ENCODE measurements around the gene SLC4A7. TPM values are rescaled to one million over a fixed set of nuclear protein-coding genes. Genes with fewer than 3 reads are reported as not detected.
A peak's percentile ranks its signal among the peaks of the same experiment; 100 is the strongest.
"Not testable (repeated sequence)": the region's sequence is repeated elsewhere in the genome, so short reads cannot be mapped to it uniquely, and the experiment has no call there.

The SLC4A7 gene
- total RNA-seq (10 to 100 TPM; 47.4 to 66.4 (median 55.5) TPM), total RNA-seq (80.6 to 257 (median 130) reads per million in 29 experiments)
- total RNA-seq (2013), result 102 TPM

DNA sequence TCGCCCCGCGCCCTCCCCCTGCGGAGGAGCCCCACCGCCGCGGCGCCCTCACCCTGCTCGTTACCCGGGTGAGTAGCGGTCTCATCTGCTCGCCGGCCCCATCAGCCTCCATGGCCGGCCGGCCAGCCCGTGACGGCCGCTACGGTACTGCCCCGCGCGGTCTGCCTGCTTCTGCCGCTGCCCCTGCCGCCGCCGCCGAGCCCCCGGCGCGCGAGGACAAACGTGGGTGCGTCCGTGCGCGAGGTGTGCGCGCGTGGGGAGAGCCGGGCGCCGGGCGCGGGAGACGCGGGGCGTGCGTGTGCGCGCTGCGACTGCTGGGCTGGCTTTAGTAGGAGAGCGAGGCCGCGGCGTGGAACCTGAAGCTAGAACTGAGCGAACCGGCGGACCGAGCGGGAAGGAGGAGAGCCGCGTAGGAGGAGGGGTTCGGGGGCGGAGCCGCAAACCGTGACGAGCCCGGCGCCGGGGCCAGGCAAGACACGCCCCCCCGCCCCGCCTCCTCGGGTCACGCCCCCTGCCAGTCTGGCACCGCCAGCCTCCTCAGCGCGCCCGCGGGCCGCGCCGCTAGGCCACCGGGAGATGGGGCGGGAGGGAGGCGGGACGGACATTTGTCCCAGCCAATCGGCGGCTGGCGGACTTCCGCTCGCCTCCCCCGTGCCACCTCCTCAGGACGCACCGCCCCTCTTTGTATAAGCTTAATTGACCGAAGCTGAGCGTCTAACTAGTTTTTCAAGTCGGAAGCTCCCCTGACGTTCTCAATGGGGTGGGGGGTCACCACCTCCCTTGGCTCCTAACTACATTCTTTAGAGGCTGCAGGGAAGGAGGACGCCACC, at the start of gene SLC4A7:
TSS of gene SLC4A7 (minus strand) at position 370 of the 830 bp plus-strand sequence. CDS start at position 112, 258 bp downstream.
- peak within 1 kb of the TSS; percentile 96 to 97 for H3K27ac Mint-ChIP-seq
- H3K4me3 Mint-ChIP-seq, result peak within 1 kb of the TSS; percentile 99 to 100 (median 100)
- ChIA-PET CTCF (interaction anchor here (0.5 to 1.5 kb wide), 9 partner anchors 13 to 244 kb away, joined by 3 to 6 read pairs (median 3); no protein-coding TSS in a partner anchor), POLR2A (interaction anchor here (0.6 to 1.0 kb wide), 6 partner anchors 9 to 147 kb away, joined by 3 to 4 read pairs (median 4); no protein-coding TSS in a partner anchor)
- Histone ChIP-seq H3K4me3 (ENCODE audit: control insufficient read depth in 1 of 2, extremely low read depth in 1 of 2, low read length in 1 of 2) (peak within 1 kb of the TSS; percentile 85 to 97), H3K36me3 (ENCODE audit: control insufficient read depth in 2 of 2, extremely low read depth in 1 of 2, insufficient read depth in 1 of 2, low read length in 1 of 2) (no peaks in the 10 kb centered on the region), H3K9me3 (no peaks in the 10 kb centered on the region), H3K4me1 (ENCODE audit: control insufficient read depth in 1 of 2, extremely low read depth in 1 of 2, insufficient read depth in 2 of 2, low read length in 2 of 2) (peaks cover 27 to 33% of the 10 kb centered on the region in 2 experiments), H3K27me3 (replicated peaks in 1 of 2; ENCODE audit: control insufficient read depth in 2 of 2, extremely low read depth in 1 of 2, insufficient read depth in 2 of 2, low read length in 1 of 2) (no peaks in the 10 kb centered on the region), H3K27ac (ENCODE audit: low read length) (peak within 1 kb of the TSS; percentile 71)
- peaks cover 41 to 43% (median 42%) of the 10 kb centered on the region in 3 donors for H3K4me1 Mint-ChIP-seq
- ATAC-seq (replicated peaks in 1 of 4), result peak; percentile 86 to 92 (median 88)
- H3K36me3 Mint-ChIP-seq, result no peaks in the 10 kb centered on the region
- under 1% methylated on average over 88 of the region's 100 CpGs for WGBS (ENCODE audit: insufficient coverage)
- DNase-seq, result peak; percentile 93 to 100 (median 97)
- no peaks in the 10 kb centered on the region for H3K27me3 Mint-ChIP-seq
- H3K9me3 Mint-ChIP-seq, result no peaks in the 10 kb centered on the region

DNA sequence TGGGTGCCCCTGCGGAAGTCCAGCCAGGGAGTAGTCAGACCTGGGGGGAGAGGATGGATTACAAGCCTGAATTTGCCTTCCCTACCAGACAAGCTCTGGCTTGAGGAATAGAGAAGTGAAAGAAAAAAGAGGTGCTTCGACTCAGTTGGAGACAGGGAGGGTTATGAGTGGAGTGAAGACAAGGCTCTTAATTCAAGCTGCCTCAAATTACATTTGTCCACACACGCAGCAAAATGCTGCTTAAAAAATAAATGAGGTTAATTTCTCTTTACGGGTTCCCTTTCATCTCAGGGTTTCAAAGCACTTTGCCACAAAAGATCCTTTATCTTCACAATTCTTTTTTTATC, 49.0 kb upstream of the SLC4A7 start:
- no peak for DNase-seq
- no peak for ATAC-seq (replicated peaks in 1 of 4)
- WGBS (ENCODE audit: insufficient coverage), result no CpG with 5 or more reads among the region's 4 CpGs
- H3K9me3 Mint-ChIP-seq, result no peaks in the 10 kb centered on the region
- no peaks in the 10 kb centered on the region for H3K36me3 Mint-ChIP-seq
- no peak overlapping the region for H3K4me3 ChIP-seq (ENCODE audit: control insufficient read depth in 1 of 2, extremely low read depth in 1 of 2, low read length in 1 of 2)
- H3K9me3 ChIP-seq, result no peaks in the 10 kb centered on the region
- H3K4me3 Mint-ChIP-seq, result peak overlapping the region in 1 of 3 donors; percentile 47
- peaks cover 17 to 27% (median 18%) of the 10 kb centered on the region in 3 donors for H3K4me1 Mint-ChIP-seq
- H3K27ac Mint-ChIP-seq, result peak overlapping the region; percentile 90 to 98
- H3K27me3 ChIP-seq (replicated peaks in 1 of 2; ENCODE audit: control insufficient read depth in 2 of 2, extremely low read depth in 1 of 2, insufficient read depth in 2 of 2, low read length in 1 of 2), result no peaks in the 10 kb centered on the region
- peak overlapping the region; percentile 75 for H3K27ac ChIP-seq (ENCODE audit: low read length)
- H3K27me3 Mint-ChIP-seq, result no peaks in the 10 kb centered on the region
- peaks cover 0 to 17% of the 10 kb centered on the region in 2 experiments for H3K4me1 ChIP-seq (ENCODE audit: control insufficient read depth in 1 of 2, extremely low read depth in 1 of 2, insufficient read depth in 2 of 2, low read length in 2 of 2)
- no peaks in the 10 kb centered on the region for H3K36me3 ChIP-seq (ENCODE audit: control insufficient read depth in 2 of 2, extremely low read depth in 1 of 2, insufficient read depth in 1 of 2, low read length in 1 of 2)
- ChIA-PET POLR2A (no interaction called here), CTCF (no interaction called here)

DNA sequence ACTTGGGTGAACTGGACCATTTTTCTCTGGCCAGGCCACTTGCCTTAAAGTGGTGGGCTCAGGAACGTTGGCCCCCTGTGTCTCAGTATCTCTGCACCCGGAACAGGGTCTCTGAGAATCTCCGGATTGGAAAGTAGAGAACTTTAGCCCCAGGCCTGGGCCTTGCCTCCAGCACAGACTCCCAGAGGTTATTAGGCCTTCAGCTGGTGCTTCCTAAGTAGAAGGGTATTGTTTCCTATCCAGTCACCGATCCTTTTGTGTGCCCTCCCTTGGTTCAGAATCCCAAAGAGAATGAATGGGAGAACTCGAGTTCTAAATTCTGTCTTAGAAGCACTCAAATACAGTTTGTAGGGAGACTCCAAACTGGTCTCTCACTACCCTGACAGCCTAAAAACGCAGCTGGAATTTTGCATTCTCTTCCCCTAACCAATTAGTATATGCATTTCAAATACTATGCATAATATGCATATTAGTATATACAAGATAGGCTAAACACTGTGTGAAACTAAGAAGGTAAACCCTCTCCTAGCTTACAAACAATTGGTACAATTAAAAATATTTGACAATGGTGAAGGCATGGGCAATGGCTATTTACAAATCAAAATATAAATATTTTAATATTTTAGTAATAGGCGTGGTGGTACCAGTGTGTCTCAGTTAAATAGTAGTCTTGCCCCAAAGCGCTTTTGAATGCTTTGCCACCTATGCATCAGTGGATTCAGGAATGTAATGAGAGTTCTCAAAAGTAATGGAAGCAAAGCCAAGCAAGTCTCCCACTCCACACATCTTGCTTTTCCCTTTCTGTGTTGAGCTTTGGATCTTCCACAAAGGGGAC, 48.5 kb upstream of the SLC4A7 start:
- no peaks in the 10 kb centered on the region for H3K27me3 Mint-ChIP-seq
- 95% methylated on average over 3 of the region's 8 CpGs for WGBS (ENCODE audit: insufficient coverage)
- peaks cover 17 to 27% (median 18%) of the 10 kb centered on the region in 3 donors for H3K4me1 Mint-ChIP-seq
- CTCF ChIA-PET, result no interaction called here
- no peaks in the 10 kb centered on the region for H3K9me3 ChIP-seq
- ATAC-seq (replicated peaks in 1 of 4) (no peak), DNase-seq (no peak)
- H3K27me3 ChIP-seq (replicated peaks in 1 of 2; ENCODE audit: control insufficient read depth in 2 of 2, extremely low read depth in 1 of 2, insufficient read depth in 2 of 2, low read length in 1 of 2), result no peaks in the 10 kb centered on the region
- peaks cover 0 to 17% of the 10 kb centered on the region in 2 experiments for H3K4me1 ChIP-seq (ENCODE audit: control insufficient read depth in 1 of 2, extremely low read depth in 1 of 2, insufficient read depth in 2 of 2, low read length in 2 of 2)
- no peaks in the 10 kb centered on the region for H3K9me3 Mint-ChIP-seq
- H3K27ac ChIP-seq (ENCODE audit: low read length), result peak overlapping the region; percentile 75
- peak overlapping the region; percentile 90 to 98 for H3K27ac Mint-ChIP-seq
- H3K36me3 ChIP-seq (ENCODE audit: control insufficient read depth in 2 of 2, extremely low read depth in 1 of 2, insufficient read depth in 1 of 2, low read length in 1 of 2), result no peaks in the 10 kb centered on the region
- H3K4me3 ChIP-seq (ENCODE audit: control insufficient read depth in 1 of 2, extremely low read depth in 1 of 2, low read length in 1 of 2), result no peak overlapping the region
- H3K36me3 Mint-ChIP-seq, result no peaks in the 10 kb centered on the region
- H3K4me3 Mint-ChIP-seq, result no peak overlapping the region
- POLR2A ChIA-PET, result no interaction called here

DNA sequence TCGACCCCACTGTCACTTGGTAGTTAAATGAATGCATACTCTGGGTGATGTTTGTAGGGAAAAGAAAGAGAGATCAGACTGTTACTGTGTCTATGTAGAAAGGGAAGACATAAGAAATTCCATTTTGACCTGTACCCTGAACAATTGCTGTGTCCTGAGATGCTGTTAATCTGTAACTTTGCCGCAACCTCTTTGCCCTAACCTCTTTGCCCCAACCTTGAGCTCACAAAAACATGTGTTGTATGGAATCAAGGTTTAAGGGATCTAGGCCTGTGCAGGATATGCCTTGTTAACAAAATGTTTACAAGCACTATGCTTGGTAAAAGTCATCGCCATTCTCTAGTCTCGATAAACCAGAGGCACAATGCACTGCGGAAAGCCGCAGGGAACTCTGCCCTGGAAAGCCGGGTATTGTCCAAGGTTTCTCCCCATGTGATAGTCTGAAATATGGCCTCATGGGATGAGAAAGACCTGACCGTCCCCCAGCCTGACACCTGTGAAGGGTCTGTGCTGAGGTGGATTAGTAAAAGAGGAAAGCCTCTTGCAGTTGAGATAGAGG, 47.1 kb upstream of the SLC4A7 start:
- H3K27ac ChIP-seq (ENCODE audit: low read length); DNase-seq; CTCF ChIA-PET; H3K27me3 ChIP-seq (replicated peaks in 1 of 2; ENCODE audit: control insufficient read depth in 2 of 2, extremely low read depth in 1 of 2, insufficient read depth in 2 of 2, low read length in 1 of 2); H3K27me3 Mint-ChIP-seq; POLR2A ChIA-PET; H3K9me3 Mint-ChIP-seq; H3K36me3 ChIP-seq (ENCODE audit: control insufficient read depth in 2 of 2, extremely low read depth in 1 of 2, insufficient read depth in 1 of 2, low read length in 1 of 2); H3K36me3 Mint-ChIP-seq; ATAC-seq (replicated peaks in 1 of 4); H3K4me3 Mint-ChIP-seq; H3K9me3 ChIP-seq; H3K4me3 ChIP-seq (ENCODE audit: control insufficient read depth in 1 of 2, extremely low read depth in 1 of 2, low read length in 1 of 2): not testable (repeated sequence)
- peak overlapping the region in 1 of 2 donors; percentile 47 for H3K27ac Mint-ChIP-seq
- 90% methylated on average over 6 of the region's 8 CpGs for WGBS (ENCODE audit: insufficient coverage)
- peaks cover 17 to 30% (median 20%) of the 10 kb centered on the region in 3 donors for H3K4me1 Mint-ChIP-seq
- peaks cover 0 to 21% of the 10 kb centered on the region in 2 experiments for H3K4me1 ChIP-seq (ENCODE audit: control insufficient read depth in 1 of 2, extremely low read depth in 1 of 2, insufficient read depth in 2 of 2, low read length in 2 of 2)

DNA sequence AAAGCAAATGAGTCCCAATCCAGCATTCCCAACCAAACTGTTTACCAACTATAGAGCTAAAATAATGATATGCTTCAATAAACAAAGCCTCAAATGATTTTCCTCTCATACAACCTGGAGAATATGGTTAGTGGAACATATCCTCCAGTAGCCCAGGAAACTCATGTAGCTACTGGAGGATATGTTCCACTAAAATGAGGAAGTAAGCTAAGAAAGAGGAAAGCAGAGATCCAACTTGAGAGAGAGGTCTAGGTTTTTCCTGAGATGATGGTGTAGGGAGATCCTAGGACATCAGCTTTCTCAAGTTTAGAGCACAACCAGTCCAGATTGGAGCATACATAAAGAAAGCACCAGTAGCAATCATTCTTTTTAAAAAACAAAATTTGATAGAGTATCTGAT, 44.6 kb upstream of the SLC4A7 start:
- peaks cover 0 to 11% of the 10 kb centered on the region in 2 experiments for H3K4me1 ChIP-seq (ENCODE audit: control insufficient read depth in 1 of 2, extremely low read depth in 1 of 2, insufficient read depth in 2 of 2, low read length in 2 of 2)
- Mint-ChIP-seq H3K27ac (no peak overlapping the region), H3K4me1 (peaks cover 9 to 14% (median 11%) of the 10 kb centered on the region in 3 donors), H3K9me3 (no peaks in the 10 kb centered on the region), H3K36me3 (no peaks in the 10 kb centered on the region), H3K27me3 (no peaks in the 10 kb centered on the region), H3K4me3 (no peak overlapping the region)
- H3K27me3 ChIP-seq (replicated peaks in 1 of 2; ENCODE audit: control insufficient read depth in 2 of 2, extremely low read depth in 1 of 2, insufficient read depth in 2 of 2, low read length in 1 of 2), result no peaks in the 10 kb centered on the region
- H3K36me3 ChIP-seq (ENCODE audit: control insufficient read depth in 2 of 2, extremely low read depth in 1 of 2, insufficient read depth in 1 of 2, low read length in 1 of 2), result no peaks in the 10 kb centered on the region
- POLR2A ChIA-PET, result interaction anchor here in 1 of 2 donors (1.0 kb wide), 1 partner anchor 56 kb away, joined by 3 read pairs; no protein-coding TSS in a partner anchor
- CTCF ChIA-PET, result no interaction called here
- no peak overlapping the region for H3K4me3 ChIP-seq (ENCODE audit: control insufficient read depth in 1 of 2, extremely low read depth in 1 of 2, low read length in 1 of 2)
- no peak for ATAC-seq (replicated peaks in 1 of 4)
- H3K27ac ChIP-seq (ENCODE audit: low read length), result no peak overlapping the region
- no peak for DNase-seq
- H3K9me3 ChIP-seq, result no peaks in the 10 kb centered on the region

All from T-cell (primary cell).